ENCODE data around the gene SAFB2.

SAFB2 gene

GRCh38 chr19:5537870-5538269 is 84.7 kb downstream of the SAFB2 start:
- DNase-seq: no peak
